Measurements from ENCODE around the gene NPDC1. TPM values are rescaled to one million over a fixed set of nuclear protein-coding genes. Genes with fewer than 3 reads are reported as not detected.

NPDC1 gene
- total RNA-seq, 1 experiment from 2014 or later = 73.9 TPM

- no peak for DNase-seq (ENCODE audit: low spot score)
- no peaks in the 10 kb centered on the region for H3K27me3 ChIP-seq (replicated peaks; ENCODE audit: insufficient read depth, low read depth, low read length, poor library complexity)
- no TSS peak for BruUV-seq (replicated peaks)
- ChIA-PET CTCF (no interaction called here), POLR2A (ENCODE audit: low non-redundant PET) (no interaction called here)
- H3K4me1 ChIP-seq (ENCODE audit: insufficient read depth, low read length, poor library complexity, severe bottlenecking) = peaks cover 26% of the 10 kb centered on the region
- TF ChIP-seq EZH2 (IDR thresholded peaks at IDR 0.05; ENCODE audit: borderline replicate concordance, low read depth, low read length, poor library complexity, severe bottlenecking) = no peak
- no peak for TF ChIP-seq CTCF (conservative IDR thresholded peaks at IDR 0.05; ENCODE audit: low read depth, low read length)
- H3K27ac ChIP-seq (ENCODE audit: low read depth, low read length, poor library complexity, severe bottlenecking) = no peak overlapping the region
- H3K36me3 ChIP-seq (ENCODE audit: insufficient read depth, low read length, poor library complexity, severe bottlenecking) = peaks cover 7% of the 10 kb centered on the region
- intact Hi-C loops (cut with micrococcal nuclease; ENCODE audit: unreplicated experiment) = no loop called here
- H3K4me3 ChIP-seq (ENCODE audit: low read depth, low read length, poor library complexity, severe bottlenecking) = no peak overlapping the region
- no peaks in the 10 kb centered on the region for H3K9me3 ChIP-seq (ENCODE audit: low read depth, low read length, poor library complexity, severe bottlenecking)
These were observed 48.1 kb downstream of the NPDC1 start for GRCh38 chr9:136997830-136998234.

- POLR2A ChIA-PET (ENCODE audit: low non-redundant PET) = no interaction called here
- no peak for DNase-seq (ENCODE audit: low spot score)
- Histone ChIP-seq H3K9me3 (ENCODE audit: low read depth, low read length, poor library complexity, severe bottlenecking) (no peaks in the 10 kb centered on the region), H3K36me3 (ENCODE audit: insufficient read depth, low read length, poor library complexity, severe bottlenecking) (peaks cover 7% of the 10 kb centered on the region), H3K4me3 (ENCODE audit: low read depth, low read length, poor library complexity, severe bottlenecking) (no peak overlapping the region), H3K27me3 (replicated peaks; ENCODE audit: insufficient read depth, low read depth, low read length, poor library complexity) (no peaks in the 10 kb centered on the region), H3K4me1 (ENCODE audit: insufficient read depth, low read length, poor library complexity, severe bottlenecking) (peaks cover 26% of the 10 kb centered on the region), H3K27ac (ENCODE audit: low read depth, low read length, poor library complexity, severe bottlenecking) (no peak overlapping the region)
- CTCF ChIA-PET = no interaction called here
- intact Hi-C loops (cut with micrococcal nuclease; ENCODE audit: unreplicated experiment) = no loop called here
- TF ChIP-seq EZH2 (IDR thresholded peaks at IDR 0.05; ENCODE audit: borderline replicate concordance, low read depth, low read length, poor library complexity, severe bottlenecking) (no peak), CTCF (conservative IDR thresholded peaks at IDR 0.05; ENCODE audit: low read depth, low read length) (no peak)
- no TSS peak for BruUV-seq (replicated peaks)
These were observed 48.6 kb downstream of the NPDC1 start for GRCh38 chr9:136997371-136997770.

GRCh38 chr9:136996361-136997292 is 49.4 kb downstream of the NPDC1 start, which contains the start of gene CLIC3:
CLIC3 (minus strand) TSS chr9:136996568; CDS start chr9:136996543, 25 bp downstream.
- H3K4me3 ChIP-seq (ENCODE audit: low read depth, low read length, poor library complexity, severe bottlenecking) = no peak within 1 kb of the TSS
- H3K4me1 ChIP-seq (ENCODE audit: insufficient read depth, low read length, poor library complexity, severe bottlenecking) = peaks cover 26% of the 10 kb centered on the region
- POLR2A ChIA-PET (ENCODE audit: low non-redundant PET) = no interaction called here
- no peak within 1 kb of the TSS for H3K27ac ChIP-seq (ENCODE audit: low read depth, low read length, poor library complexity, severe bottlenecking)
- no peaks in the 10 kb centered on the region for H3K9me3 ChIP-seq (ENCODE audit: low read depth, low read length, poor library complexity, severe bottlenecking)
- CTCF ChIA-PET = no interaction called here
- H3K27me3 ChIP-seq (replicated peaks; ENCODE audit: insufficient read depth, low read depth, low read length, poor library complexity) = no peaks in the 10 kb centered on the region
- BruUV-seq (replicated peaks) = no TSS peak
- DNase-seq (ENCODE audit: low spot score) = no peak
- TF ChIP-seq CTCF (conservative IDR thresholded peaks at IDR 0.05; ENCODE audit: low read depth, low read length) = no peak
- no peak for TF ChIP-seq EZH2 (IDR thresholded peaks at IDR 0.05; ENCODE audit: borderline replicate concordance, low read depth, low read length, poor library complexity, severe bottlenecking)
- intact Hi-C loops (cut with micrococcal nuclease; ENCODE audit: unreplicated experiment) = no loop called here
- peaks cover 7% of the 10 kb centered on the region for H3K36me3 ChIP-seq (ENCODE audit: insufficient read depth, low read length, poor library complexity, severe bottlenecking)

Measured in A673 (cell line).